Measurements from ENCODE around the gene SLCO2A1.

SLCO2A1 gene

DNA sequence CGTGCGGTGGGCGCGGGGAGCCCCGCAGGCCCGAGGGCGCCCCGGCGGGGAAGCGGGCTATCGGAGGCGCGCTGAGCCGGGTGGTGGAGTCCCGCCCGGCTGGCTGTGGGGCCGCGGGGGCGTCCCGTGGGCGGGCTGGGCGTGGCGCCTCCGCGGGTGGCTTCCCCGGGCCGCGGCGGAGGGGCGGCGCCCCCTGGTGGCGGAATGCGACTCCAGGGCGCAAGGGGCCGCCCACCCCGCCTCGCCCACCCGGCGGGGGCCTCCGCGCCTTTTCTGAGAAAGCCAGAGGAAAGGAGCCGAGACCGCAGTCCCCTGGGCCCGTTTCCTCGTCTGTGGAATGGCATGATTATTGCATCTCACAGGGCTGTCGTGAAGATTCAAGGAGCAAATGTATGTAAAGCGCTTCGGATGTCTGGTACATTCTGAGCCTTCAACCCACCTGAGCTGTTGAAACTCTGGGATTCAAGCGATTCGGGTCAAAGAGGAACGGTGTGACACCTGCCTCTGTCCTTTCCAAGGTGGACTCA lies 102.1 kb downstream of the SLCO2A1 start:
- DNase-seq (ENCODE audit: extremely low read depth, low read depth) = no peak
- TF ChIP-seq, protein P1, sequence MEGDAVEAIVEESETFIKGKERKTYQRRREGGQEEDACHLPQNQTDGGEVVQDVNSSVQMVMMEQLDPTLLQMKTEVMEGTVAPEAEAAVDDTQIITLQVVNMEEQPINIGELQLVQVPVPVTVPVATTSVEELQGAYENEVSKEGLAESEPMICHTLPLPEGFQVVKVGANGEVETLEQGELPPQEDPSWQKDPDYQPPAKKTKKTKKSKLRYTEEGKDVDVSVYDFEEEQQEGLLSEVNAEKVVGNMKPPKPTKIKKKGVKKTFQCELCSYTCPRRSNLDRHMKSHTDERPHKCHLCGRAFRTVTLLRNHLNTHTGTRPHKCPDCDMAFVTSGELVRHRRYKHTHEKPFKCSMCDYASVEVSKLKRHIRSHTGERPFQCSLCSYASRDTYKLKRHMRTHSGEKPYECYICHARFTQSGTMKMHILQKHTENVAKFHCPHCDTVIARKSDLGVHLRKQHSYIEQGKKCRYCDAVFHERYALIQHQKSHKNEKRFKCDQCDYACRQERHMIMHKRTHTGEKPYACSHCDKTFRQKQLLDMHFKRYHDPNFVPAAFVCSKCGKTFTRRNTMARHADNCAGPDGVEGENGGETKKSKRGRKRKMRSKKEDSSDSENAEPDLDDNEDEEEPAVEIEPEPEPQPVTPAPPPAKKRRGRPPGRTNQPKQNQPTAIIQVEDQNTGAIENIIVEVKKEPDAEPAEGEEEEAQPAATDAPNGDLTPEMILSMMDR (IDR thresholded peaks at IDR 0.05; ENCODE audit: low read depth, low read length, missing control alignments) = peak; percentile 53
- H3K4me3 ChIP-seq (replicated peaks; ENCODE audit: low read depth, low read length) = peak overlapping the region; percentile 38

DNA sequence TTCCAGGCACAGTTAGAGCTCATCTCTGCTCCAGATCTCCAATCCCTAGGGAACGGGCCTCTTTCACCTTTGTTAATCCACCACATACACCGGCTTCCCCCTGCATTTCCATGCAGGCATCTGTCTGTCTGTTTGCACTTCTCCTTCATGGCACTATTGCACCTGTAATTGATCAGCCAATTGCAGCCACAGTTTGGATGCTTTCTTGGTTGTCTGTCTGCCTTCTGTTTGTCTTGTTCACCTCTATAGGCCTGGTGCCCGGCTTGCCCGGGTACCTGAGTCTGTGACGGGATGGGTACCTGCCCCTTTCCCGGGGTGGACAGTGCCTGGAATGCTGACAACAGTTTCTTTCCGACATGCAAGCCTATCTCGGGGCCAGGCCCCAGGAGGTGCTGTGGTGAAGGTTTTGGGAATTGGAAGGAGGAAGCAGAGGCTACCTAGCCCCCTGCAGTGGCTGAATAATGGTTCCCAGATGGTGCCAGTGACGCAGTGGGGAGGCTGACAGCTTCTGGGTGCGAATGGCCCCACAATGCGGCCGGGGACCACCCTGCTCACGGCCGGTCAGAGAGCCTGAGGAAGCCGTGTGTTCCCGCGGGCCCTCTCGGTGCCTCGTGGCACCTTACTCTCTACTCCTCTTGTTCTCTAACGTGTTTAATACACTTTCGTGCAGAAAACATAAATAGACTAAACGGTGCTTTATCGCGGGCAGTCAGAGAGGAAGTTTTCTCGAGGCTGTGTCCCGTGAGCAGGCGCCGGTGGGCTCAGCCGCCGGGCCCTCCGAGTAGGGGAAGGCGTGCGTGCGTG lies 102.8 kb downstream of the SLCO2A1 start:
- no peak for DNase-seq (ENCODE audit: extremely low read depth, low read depth)
- TF ChIP-seq, protein P1 (IDR thresholded peaks at IDR 0.05; ENCODE audit: low read depth, low read length, missing control alignments) = no peak
- H3K4me3 ChIP-seq (replicated peaks; ENCODE audit: low read depth, low read length) = peak overlapping the region; percentile 38

DNA sequence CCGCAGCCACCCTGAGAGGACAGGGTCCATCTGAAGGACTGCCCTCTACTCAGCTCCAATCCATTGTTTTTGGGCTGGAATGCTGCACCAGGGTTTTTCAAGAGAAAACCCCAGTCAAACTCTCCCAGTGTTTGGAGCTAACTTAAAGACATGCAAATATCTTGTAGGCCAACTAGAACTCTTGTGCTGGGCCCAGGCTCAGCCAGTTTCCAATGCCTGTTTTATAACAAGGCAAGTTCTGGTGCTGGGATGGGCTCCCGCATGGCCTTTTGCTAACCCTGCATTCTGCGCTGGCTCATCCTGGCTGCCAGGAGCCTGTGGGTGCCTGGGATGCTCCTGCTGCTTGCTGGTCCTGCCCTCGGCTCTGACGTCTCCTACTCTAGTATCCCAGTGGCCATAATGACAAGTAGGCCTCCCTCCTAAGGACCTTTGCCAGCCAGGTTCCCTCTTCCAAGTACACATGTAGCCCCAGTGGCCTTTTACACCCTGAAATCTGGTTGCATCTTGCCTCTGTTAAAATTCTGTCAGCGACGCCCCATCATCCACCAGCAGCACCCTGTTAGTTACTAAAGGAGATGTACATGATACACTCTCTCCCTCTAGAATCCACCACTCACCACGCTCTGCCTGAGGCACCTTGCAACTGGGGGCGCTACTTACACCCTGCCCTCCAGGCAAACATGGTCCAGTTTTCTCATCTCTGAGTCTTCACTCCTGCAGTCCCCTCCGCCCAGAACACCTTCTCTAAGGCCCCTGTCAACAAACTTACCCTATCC lies 103.6 kb downstream of the SLCO2A1 start:
- DNase-seq (ENCODE audit: extremely low read depth, low read depth) = no peak
- H3K4me3 ChIP-seq (replicated peaks; ENCODE audit: low read depth, low read length) = no peak overlapping the region
- TF ChIP-seq, protein P1 (IDR thresholded peaks at IDR 0.05; ENCODE audit: low read depth, low read length, missing control alignments) = no peak

DNA sequence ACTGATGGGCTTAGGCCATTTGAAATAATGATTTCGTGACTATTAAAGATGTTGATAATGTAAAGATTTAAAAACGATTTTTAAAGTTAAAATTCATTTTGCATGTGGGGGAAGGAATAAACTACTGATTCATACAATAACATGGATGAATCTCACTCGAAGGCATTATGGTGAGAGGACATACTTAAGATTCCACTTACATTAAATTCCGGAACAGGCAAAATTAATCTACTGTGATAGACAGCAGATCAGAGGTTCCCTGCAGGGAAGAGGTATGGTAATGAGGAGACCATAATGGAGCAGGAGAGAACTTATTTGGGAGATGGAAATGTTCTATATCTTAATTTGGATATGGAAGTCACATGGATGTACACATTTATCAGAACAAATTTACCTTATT lies 105.7 kb downstream of the SLCO2A1 start:
- H3K4me3 ChIP-seq (replicated peaks; ENCODE audit: low read depth, low read length) = no peak overlapping the region
- TF ChIP-seq, protein P1 (IDR thresholded peaks at IDR 0.05; ENCODE audit: low read depth, low read length, missing control alignments) = no peak
- DNase-seq (ENCODE audit: extremely low read depth, low read depth) = no peak

DNA sequence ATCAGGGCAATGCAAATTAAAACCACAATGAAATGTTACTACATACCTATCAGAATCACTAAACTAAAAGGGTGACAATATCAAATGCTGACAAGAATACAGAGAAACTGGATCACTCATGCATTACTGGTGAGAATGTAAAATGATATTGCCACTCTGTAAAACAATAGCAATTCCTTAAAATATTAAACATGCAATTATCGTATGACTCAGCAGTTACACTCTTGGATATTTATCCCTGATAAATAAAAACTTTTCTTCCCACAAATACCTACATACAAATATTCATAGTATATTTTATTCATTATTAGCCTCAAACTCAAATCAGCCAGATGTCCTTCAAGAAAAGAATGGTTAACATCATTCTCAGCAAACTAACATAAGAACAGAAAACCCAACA lies 108.1 kb downstream of the SLCO2A1 start:
- TF ChIP-seq, protein P1 (IDR thresholded peaks at IDR 0.05; ENCODE audit: low read depth, low read length, missing control alignments) = no peak
- DNase-seq (ENCODE audit: extremely low read depth, low read depth) = no peak
- no peak overlapping the region for H3K4me3 ChIP-seq (replicated peaks; ENCODE audit: low read depth, low read length)

DNA sequence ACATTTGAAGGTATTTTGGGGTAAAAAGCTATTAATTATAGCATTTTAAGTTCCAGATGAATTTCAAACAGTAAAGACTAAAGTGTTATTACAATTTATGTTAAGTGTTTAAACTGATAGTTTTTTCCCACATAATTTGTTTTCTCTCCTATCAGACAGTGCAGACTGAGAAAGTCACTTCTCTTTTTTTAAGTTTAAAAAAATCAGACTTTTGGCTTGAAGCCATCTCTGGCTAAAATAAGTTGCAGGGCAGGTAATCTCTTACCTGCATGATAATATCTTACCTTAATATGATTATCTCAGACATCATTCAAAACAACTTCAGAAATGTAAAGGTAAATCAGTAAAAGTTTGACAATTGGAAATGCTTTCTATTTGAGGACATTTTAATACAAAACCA lies 112.6 kb downstream of the SLCO2A1 start:
- TF ChIP-seq, protein P1 (IDR thresholded peaks at IDR 0.05; ENCODE audit: low read depth, low read length, missing control alignments) = no peak
- H3K4me3 ChIP-seq (replicated peaks; ENCODE audit: low read depth, low read length) = no peak overlapping the region
- DNase-seq (ENCODE audit: extremely low read depth, low read depth) = no peak

Measured in HFF-Myc (cell line).